ENCODE data around the gene TNFRSF8. TPM values are rescaled to one million over a fixed set of nuclear protein-coding genes. Genes with fewer than 3 reads are reported as not detected.

TNFRSF8 gene
- total RNA-seq, 1 experiment from 2014 or later: 20.8 TPM

DNA sequence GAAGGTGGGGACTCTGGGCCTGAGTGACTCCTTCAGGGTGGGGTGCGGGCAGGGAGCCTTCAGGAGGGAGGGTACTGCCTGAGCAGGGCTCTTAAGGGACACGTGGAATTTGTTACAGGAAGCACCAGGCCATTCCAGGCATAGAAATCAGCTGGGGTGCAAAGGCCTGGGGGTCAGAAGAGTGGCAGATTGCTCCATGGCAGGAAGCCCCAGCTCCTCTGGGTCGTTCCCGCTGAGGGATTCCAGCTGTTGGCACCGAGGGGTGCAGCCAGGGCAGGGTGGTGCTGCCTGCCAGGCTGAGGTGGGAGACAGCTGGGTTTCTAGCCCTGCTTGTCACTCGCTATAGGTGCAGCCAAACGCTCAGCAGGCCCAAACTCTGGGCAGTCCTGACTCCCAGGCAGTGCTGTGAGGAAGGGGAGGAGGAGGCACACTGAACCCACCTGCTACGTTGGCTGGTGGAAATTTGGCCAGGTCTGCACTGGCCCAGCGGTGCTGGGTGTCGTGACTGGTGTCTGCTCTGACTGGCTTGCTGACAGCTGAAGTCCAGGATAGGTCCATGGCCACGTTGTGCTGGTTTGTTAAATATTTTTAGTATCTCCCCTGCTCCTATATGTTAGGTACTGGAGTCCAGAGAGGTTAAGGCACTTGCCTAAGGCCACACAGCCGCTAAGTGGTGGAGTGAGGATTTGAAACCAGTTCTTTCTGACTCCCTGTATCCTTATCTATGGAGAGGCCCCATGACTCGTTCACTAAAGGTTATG, 123.0 kb downstream of the TNFRSF8 start:
- H3K27me3 Mint-ChIP-seq (ENCODE audit: low read depth): no peaks in the 10 kb centered on the region; the same call in 1 of the 2 replicates
- DNase-seq (ENCODE audit: low spot score) (no peak), ATAC-seq (no peak)
- no peak overlapping the region for H3K4me3 Mint-ChIP-seq
- CTCF ChIA-PET: interaction anchor here (1.6 kb wide), 2 partner anchors 10 to 62 kb away, joined by 5 to 9 read pairs; no protein-coding TSS in a partner anchor
- H3K36me3 Mint-ChIP-seq: no peaks in the 10 kb centered on the region
- POLR2A ChIA-PET: no interaction called here
- no peaks in the 10 kb centered on the region; the same call in 1 of the 2 replicates for H3K9me3 Mint-ChIP-seq
- TF ChIP-seq GABPB1 (CRISPR knock-in tag; IDR thresholded peaks at IDR 0.05): no peak
- no peak for TF ChIP-seq NFYB (CRISPR knock-in tag; conservative IDR thresholded peaks at IDR 0.05; ENCODE audit: low read depth)
- H3K27ac Mint-ChIP-seq: no peak overlapping the region
- H3K4me1 Mint-ChIP-seq: peaks cover 25% of the 10 kb centered on the region

DNA sequence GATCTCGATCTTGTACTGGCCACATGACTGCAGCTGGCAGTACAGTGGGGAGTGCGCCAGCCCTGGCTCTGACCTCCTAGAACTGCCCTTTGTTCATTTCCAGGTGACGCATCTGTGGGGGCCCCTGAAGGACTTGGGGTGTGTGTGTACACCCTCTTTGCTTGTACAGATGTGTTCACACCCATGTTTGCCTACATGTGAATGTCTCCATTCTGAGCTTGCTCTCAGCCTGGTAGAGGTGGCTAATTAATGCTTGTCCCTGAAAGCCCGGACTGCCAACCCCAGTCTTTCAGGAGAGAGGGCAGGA, 123.5 kb downstream of the TNFRSF8 start:
- H3K4me3 Mint-ChIP-seq: no peak overlapping the region

More for the DNA sequence above, 123.5 kb downstream of the TNFRSF8 start:
- DNase-seq (ENCODE audit: low spot score) (no peak), ATAC-seq (no peak)
- CTCF ChIA-PET: interaction anchor here (1.6 kb wide), 1 partner anchor 10 kb away, joined by 9 read pairs; no protein-coding TSS in a partner anchor
- Mint-ChIP-seq H3K9me3 (no peaks in the 10 kb centered on the region; the same call in 1 of the 2 replicates), H3K27me3 (ENCODE audit: low read depth) (no peaks in the 10 kb centered on the region; the same call in 1 of the 2 replicates), H3K27ac (no peak overlapping the region), H3K36me3 (no peaks in the 10 kb centered on the region), H3K4me1 (peaks cover 25% of the 10 kb centered on the region)
- POLR2A ChIA-PET: no interaction called here
- TF ChIP-seq, protein P1, sequence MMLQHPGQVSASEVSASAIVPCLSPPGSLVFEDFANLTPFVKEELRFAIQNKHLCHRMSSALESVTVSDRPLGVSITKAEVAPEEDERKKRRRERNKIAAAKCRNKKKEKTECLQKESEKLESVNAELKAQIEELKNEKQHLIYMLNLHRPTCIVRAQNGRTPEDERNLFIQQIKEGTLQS (CRISPR knock-in tag; conservative IDR thresholded peaks at IDR 0.05): no peak
- TF ChIP-seq, protein P2, sequence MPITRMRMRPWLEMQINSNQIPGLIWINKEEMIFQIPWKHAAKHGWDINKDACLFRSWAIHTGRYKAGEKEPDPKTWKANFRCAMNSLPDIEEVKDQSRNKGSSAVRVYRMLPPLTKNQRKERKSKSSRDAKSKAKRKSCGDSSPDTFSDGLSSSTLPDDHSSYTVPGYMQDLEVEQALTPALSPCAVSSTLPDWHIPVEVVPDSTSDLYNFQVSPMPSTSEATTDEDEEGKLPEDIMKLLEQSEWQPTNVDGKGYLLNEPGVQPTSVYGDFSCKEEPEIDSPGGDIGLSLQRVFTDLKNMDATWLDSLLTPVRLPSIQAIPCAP (CRISPR knock-in tag; IDR thresholded peaks at IDR 0.05): no peak
- TF ChIP-seq JUN (CRISPR knock-in tag; IDR thresholded peaks at IDR 0.05): no peak
- TF ChIP-seq ZNF317 (CRISPR knock-in tag; IDR thresholded peaks at IDR 0.05; ENCODE audit: borderline replicate concordance, low read depth): no peak
- no peak for TF ChIP-seq ZNF219 (CRISPR knock-in tag; IDR thresholded peaks at IDR 0.05; ENCODE audit: borderline replicate concordance)
- TF ChIP-seq, protein P3, sequence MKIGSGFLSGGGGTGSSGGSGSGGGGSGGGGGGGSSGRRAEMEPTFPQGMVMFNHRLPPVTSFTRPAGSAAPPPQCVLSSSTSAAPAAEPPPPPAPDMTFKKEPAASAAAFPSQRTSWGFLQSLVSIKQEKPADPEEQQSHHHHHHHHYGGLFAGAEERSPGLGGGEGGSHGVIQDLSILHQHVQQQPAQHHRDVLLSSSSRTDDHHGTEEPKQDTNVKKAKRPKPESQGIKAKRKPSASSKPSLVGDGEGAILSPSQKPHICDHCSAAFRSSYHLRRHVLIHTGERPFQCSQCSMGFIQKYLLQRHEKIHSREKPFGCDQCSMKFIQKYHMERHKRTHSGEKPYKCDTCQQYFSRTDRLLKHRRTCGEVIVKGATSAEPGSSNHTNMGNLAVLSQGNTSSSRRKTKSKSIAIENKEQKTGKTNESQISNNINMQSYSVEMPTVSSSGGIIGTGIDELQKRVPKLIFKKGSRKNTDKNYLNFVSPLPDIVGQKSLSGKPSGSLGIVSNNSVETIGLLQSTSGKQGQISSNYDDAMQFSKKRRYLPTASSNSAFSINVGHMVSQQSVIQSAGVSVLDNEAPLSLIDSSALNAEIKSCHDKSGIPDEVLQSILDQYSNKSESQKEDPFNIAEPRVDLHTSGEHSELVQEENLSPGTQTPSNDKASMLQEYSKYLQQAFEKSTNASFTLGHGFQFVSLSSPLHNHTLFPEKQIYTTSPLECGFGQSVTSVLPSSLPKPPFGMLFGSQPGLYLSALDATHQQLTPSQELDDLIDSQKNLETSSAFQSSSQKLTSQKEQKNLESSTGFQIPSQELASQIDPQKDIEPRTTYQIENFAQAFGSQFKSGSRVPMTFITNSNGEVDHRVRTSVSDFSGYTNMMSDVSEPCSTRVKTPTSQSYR (CRISPR knock-in tag; IDR thresholded peaks at IDR 0.05): no peak
- no peak for TF ChIP-seq GTF2I (CRISPR knock-in tag; conservative IDR thresholded peaks at IDR 0.05)
- TF ChIP-seq, protein P4, sequence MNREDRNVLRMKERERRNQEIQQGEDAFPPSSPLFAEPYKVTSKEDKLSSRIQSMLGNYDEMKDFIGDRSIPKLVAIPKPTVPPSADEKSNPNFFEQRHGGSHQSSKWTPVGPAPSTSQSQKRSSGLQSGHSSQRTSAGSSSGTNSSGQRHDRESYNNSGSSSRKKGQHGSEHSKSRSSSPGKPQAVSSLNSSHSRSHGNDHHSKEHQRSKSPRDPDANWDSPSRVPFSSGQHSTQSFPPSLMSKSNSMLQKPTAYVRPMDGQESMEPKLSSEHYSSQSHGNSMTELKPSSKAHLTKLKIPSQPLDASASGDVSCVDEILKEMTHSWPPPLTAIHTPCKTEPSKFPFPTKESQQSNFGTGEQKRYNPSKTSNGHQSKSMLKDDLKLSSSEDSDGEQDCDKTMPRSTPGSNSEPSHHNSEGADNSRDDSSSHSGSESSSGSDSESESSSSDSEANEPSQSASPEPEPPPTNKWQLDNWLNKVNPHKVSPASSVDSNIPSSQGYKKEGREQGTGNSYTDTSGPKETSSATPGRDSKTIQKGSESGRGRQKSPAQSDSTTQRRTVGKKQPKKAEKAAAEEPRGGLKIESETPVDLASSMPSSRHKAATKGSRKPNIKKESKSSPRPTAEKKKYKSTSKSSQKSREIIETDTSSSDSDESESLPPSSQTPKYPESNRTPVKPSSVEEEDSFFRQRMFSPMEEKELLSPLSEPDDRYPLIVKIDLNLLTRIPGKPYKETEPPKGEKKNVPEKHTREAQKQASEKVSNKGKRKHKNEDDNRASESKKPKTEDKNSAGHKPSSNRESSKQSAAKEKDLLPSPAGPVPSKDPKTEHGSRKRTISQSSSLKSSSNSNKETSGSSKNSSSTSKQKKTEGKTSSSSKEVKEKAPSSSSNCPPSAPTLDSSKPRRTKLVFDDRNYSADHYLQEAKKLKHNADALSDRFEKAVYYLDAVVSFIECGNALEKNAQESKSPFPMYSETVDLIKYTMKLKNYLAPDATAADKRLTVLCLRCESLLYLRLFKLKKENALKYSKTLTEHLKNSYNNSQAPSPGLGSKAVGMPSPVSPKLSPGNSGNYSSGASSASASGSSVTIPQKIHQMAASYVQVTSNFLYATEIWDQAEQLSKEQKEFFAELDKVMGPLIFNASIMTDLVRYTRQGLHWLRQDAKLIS (CRISPR knock-in tag; IDR thresholded peaks at IDR 0.05; ENCODE audit: borderline replicate concordance): no peak
- no peak for TF ChIP-seq SOX15 (CRISPR knock-in tag; IDR thresholded peaks at IDR 0.05)
- no peak for TF ChIP-seq EMX1 (CRISPR knock-in tag; IDR thresholded peaks at IDR 0.05)
- no peak for TF ChIP-seq ZNF138 (CRISPR knock-in tag; conservative IDR thresholded peaks at IDR 0.05)
- TF ChIP-seq, protein P5, sequence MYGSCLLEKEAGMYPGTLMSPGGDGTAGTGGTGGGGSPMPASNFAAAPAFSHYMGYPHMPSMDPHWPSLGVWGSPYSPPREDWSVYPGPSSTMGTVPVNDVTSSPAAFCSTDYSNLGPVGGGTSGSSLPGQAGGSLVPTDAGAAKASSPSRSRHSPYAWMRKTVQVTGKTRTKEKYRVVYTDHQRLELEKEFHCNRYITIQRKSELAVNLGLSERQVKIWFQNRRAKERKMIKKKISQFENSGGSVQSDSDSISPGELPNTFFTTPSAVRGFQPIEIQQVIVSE (CRISPR knock-in tag; IDR thresholded peaks at IDR 0.05; ENCODE audit: borderline replicate concordance): no peak
- TF ChIP-seq, protein P6, sequence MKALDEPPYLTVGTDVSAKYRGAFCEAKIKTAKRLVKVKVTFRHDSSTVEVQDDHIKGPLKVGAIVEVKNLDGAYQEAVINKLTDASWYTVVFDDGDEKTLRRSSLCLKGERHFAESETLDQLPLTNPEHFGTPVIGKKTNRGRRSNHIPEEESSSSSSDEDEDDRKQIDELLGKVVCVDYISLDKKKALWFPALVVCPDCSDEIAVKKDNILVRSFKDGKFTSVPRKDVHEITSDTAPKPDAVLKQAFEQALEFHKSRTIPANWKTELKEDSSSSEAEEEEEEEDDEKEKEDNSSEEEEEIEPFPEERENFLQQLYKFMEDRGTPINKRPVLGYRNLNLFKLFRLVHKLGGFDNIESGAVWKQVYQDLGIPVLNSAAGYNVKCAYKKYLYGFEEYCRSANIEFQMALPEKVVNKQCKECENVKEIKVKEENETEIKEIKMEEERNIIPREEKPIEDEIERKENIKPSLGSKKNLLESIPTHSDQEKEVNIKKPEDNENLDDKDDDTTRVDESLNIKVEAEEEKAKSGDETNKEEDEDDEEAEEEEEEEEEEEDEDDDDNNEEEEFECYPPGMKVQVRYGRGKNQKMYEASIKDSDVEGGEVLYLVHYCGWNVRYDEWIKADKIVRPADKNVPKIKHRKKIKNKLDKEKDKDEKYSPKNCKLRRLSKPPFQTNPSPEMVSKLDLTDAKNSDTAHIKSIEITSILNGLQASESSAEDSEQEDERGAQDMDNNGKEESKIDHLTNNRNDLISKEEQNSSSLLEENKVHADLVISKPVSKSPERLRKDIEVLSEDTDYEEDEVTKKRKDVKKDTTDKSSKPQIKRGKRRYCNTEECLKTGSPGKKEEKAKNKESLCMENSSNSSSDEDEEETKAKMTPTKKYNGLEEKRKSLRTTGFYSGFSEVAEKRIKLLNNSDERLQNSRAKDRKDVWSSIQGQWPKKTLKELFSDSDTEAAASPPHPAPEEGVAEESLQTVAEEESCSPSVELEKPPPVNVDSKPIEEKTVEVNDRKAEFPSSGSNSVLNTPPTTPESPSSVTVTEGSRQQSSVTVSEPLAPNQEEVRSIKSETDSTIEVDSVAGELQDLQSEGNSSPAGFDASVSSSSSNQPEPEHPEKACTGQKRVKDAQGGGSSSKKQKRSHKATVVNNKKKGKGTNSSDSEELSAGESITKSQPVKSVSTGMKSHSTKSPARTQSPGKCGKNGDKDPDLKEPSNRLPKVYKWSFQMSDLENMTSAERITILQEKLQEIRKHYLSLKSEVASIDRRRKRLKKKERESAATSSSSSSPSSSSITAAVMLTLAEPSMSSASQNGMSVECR (CRISPR knock-in tag; IDR thresholded peaks at IDR 0.05; ENCODE audit: borderline replicate concordance): no peak
- TF ChIP-seq KAT7 (CRISPR knock-in tag; IDR thresholded peaks at IDR 0.05; ENCODE audit: borderline replicate concordance): no peak
